ENCODE measurements around the gene NID1.

NID1 gene

DNA sequence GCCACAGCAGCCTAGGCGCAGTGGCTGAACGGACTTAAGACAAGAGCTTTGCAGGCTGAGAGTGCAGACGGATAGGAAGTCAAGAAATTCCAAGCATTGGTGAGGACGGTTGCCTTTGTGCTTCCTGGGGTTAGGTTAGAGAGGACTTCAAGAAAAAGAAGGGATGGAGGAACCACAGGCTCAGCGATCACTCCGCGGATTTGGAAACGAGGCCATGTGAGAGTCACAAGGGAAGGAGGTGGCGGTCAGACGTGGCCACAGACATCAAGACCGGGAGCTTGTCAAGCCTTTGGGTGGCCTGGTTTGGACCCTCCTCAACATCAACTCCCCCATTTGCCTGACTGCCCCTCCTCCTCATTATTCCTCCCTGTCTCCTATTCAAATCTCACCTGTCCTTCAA, 62.3 kb downstream of the NID1 start:
- DNase-seq (ENCODE audit: low read depth, low spot score), result no peak
- TF ChIP-seq FOXP2 (optimal IDR thresholded peaks at IDR 0.05; ENCODE audit: control extremely low read depth, extremely low read length, insufficient read depth) (no peak), EZH2 (IDR thresholded peaks at IDR 0.05) (no peak)
- H3K4me3 ChIP-seq, result no peak overlapping the region
- no peak overlapping the region for H3K27ac ChIP-seq
- H3K9ac ChIP-seq (ENCODE audit: insufficient read length), result no peak overlapping the region
- H3K9me3 ChIP-seq (ENCODE audit: low read depth, low read length), result no peaks in the 10 kb centered on the region
- no peaks in the 10 kb centered on the region for H3K36me3 ChIP-seq (ENCODE audit: insufficient read depth, low read length)

DNA sequence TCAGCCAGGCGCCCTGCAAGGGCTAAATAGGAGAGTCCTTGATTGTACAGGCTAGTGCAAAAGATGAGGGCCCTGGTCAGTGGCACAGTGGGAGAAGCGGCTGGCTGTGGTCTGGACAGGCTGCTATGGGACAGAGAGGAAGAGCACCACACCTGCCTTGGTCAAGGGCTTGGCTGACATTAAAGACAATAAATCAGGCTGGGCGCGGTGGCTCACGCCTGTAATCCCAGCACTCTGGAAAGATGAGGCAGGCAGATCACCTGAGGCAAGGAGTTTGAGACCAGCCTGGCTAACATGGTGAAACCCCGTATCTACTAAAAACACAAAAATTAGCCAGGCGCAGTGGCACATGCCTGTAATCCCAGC, 62.9 kb downstream of the NID1 start:
- no peak overlapping the region for H3K9ac ChIP-seq (ENCODE audit: insufficient read length)
- no peak for DNase-seq (ENCODE audit: low read depth, low spot score)
- no peaks in the 10 kb centered on the region for H3K9me3 ChIP-seq (ENCODE audit: low read depth, low read length)
- TF ChIP-seq FOXP2 (optimal IDR thresholded peaks at IDR 0.05; ENCODE audit: control extremely low read depth, extremely low read length, insufficient read depth) (no peak), POLR2AphosphoS5 (IDR thresholded peaks at IDR 0.05; ENCODE audit: borderline replicate concordance, low read depth, low read length) (no peak), EZH2 (IDR thresholded peaks at IDR 0.05) (no peak)
- H3K36me3 ChIP-seq (ENCODE audit: insufficient read depth, low read length), result no peaks in the 10 kb centered on the region
- H3K4me3 ChIP-seq, result no peak overlapping the region
- no peak overlapping the region for H3K27ac ChIP-seq

DNA sequence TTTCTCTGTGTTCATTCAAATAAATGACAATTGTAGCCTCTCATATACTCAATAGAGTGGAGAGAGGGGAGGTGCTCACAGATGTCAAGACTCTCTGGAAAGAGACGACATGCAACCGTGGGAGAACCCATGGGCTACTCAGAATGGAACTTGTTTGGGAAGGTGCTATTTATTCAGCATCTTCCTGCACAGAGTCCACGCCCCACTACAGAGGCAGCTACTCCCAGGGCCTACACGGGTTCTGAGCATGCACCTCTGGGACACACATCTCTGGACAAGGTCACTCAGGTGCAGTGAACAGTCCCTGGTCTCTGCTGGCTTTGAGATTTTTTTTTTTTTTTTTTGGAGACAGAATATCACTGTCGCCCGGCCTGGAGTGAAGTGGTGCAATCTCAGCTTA, 64.1 kb downstream of the NID1 start:
- no peak overlapping the region for H3K9ac ChIP-seq (ENCODE audit: insufficient read length)
- no peak for DNase-seq (ENCODE audit: low read depth, low spot score)
- no peak overlapping the region for H3K27ac ChIP-seq
- no peaks in the 10 kb centered on the region for H3K9me3 ChIP-seq (ENCODE audit: low read depth, low read length)
- H3K4me3 ChIP-seq, result no peak overlapping the region
- no peaks in the 10 kb centered on the region for H3K36me3 ChIP-seq (ENCODE audit: insufficient read depth, low read length)
- no peak for TF ChIP-seq POLR2AphosphoS5 (IDR thresholded peaks at IDR 0.05; ENCODE audit: borderline replicate concordance, low read depth, low read length)
- TF ChIP-seq EZH2 (IDR thresholded peaks at IDR 0.05), result no peak
- no peak for TF ChIP-seq FOXP2 (optimal IDR thresholded peaks at IDR 0.05; ENCODE audit: control extremely low read depth, extremely low read length, insufficient read depth)

DNA sequence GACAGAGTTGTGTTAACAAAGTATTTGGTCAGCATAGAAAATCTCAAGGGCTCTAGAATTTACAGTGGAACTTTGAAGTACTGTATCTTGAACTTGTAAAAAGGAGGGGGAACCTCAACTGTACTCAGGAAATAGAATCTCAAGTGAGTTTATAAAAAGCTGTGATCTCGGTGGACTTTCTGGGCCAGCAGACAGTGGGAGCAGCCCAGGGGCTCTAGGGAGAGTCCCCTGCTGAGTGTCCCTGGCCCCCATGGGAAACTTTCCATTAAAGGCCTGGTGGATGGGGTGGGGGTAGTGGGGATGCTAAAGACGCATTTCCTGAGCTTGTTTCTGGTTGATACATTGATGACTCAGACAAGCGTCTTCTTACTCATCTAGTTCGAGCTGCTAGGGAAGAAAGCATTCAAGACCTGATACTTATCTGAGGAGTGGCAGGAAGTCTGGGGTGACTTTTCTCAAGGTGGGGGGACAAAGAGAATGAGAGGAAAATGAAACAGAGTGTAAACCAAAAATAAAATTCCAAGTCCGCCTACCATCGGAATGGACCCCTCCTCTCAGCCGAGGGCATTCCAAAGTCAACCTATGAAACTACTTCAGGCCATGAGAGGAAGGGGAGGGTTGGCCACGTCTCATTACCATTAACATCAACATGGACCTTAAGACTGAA, 65.5 kb downstream of the NID1 start:
- DNase-seq (ENCODE audit: low read depth, low spot score), result no peak
- Histone ChIP-seq H3K9me3 (ENCODE audit: low read depth, low read length) (no peaks in the 10 kb centered on the region), H3K4me3 (no peak overlapping the region), H3K27ac (no peak overlapping the region), H3K36me3 (ENCODE audit: insufficient read depth, low read length) (no peaks in the 10 kb centered on the region), H3K9ac (ENCODE audit: insufficient read length) (no peak overlapping the region)
- no peak for TF ChIP-seq POLR2AphosphoS5 (IDR thresholded peaks at IDR 0.05; ENCODE audit: borderline replicate concordance, low read depth, low read length)
- no peak for TF ChIP-seq EZH2 (IDR thresholded peaks at IDR 0.05)
- TF ChIP-seq FOXP2 (optimal IDR thresholded peaks at IDR 0.05; ENCODE audit: control extremely low read depth, extremely low read length, insufficient read depth), result no peak

DNA sequence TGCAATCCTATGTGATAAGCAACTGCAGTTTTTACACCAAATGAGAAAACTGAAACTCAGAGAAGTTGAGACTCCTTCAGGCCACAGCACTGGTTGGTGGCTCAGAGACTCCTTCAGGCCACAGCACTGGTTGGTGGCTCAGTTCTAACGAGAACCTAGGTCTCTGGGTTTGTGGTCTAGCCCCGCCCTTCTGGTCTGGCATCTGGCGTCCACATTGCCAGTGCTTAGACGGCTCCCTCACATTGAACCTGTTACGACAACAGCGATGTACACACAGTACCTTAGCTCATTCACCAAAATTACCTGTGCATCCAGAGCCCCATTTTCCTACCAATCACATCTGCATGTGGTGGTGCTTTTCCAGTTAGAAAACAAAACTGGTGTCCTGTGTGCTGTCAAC, 66.1 kb downstream of the NID1 start:
- DNase-seq (ENCODE audit: low read depth, low spot score), result no peak
- no peak for TF ChIP-seq EZH2 (IDR thresholded peaks at IDR 0.05)
- no peak for TF ChIP-seq FOXP2 (optimal IDR thresholded peaks at IDR 0.05; ENCODE audit: control extremely low read depth, extremely low read length, insufficient read depth)
- no peak for TF ChIP-seq POLR2AphosphoS5 (IDR thresholded peaks at IDR 0.05; ENCODE audit: borderline replicate concordance, low read depth, low read length)
- no peaks in the 10 kb centered on the region for H3K9me3 ChIP-seq (ENCODE audit: low read depth, low read length)
- H3K4me3 ChIP-seq, result no peak overlapping the region
- no peak overlapping the region for H3K27ac ChIP-seq
- H3K9ac ChIP-seq (ENCODE audit: insufficient read length), result no peak overlapping the region
- no peaks in the 10 kb centered on the region for H3K36me3 ChIP-seq (ENCODE audit: insufficient read depth, low read length)

DNA sequence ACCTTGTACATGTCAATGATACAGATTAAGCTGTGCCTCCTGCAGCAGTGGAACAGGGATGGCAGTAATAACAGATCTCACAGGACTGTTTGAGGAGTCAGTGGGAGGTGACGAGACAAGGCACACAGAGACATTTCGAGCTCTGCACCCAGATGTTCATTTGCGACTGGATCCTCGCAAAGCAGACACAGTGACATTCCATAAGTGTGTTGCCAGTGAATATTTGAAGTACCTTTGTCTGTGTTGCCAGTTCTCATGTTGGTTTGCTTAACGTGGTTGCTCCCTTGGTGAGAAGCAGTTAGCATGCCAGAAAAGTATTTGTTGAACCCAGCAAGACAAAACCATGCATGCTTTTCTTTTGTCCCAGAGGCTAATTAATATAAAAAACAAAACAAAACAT, 67.0 kb downstream of the NID1 start:
- no peak overlapping the region for H3K27ac ChIP-seq
- TF ChIP-seq POLR2AphosphoS5 (IDR thresholded peaks at IDR 0.05; ENCODE audit: borderline replicate concordance, low read depth, low read length) (no peak), FOXP2 (optimal IDR thresholded peaks at IDR 0.05; ENCODE audit: control extremely low read depth, extremely low read length, insufficient read depth) (no peak), EZH2 (IDR thresholded peaks at IDR 0.05) (no peak)
- H3K4me3 ChIP-seq, result no peak overlapping the region
- no peaks in the 10 kb centered on the region for H3K36me3 ChIP-seq (ENCODE audit: insufficient read depth, low read length)
- DNase-seq (ENCODE audit: low read depth, low spot score), result no peak
- H3K9me3 ChIP-seq (ENCODE audit: low read depth, low read length), result no peaks in the 10 kb centered on the region
- no peak overlapping the region for H3K9ac ChIP-seq (ENCODE audit: insufficient read length)

DNA sequence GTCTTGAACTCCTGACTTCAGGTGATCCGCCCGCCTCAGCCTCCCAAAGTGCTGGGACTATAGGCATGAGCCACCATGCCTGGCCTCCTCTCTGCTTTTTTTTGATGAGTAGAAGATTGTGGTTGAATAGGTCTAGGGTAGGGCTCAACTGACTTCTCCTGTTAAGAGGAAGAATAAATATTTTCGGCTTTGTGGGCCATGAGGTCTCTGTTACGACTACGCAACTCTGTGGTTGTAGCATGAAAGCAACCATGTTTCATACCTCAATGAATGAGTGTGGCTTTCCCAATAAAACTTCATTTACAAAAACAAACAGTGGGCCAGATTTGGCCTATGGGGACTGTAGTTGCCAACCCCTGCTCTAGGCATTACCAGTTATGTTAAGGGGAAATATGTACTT, 67.8 kb downstream of the NID1 start:
- Histone ChIP-seq H3K9me3 (ENCODE audit: low read depth, low read length) (no peaks in the 10 kb centered on the region), H3K9ac (ENCODE audit: insufficient read length) (no peak overlapping the region), H3K4me3 (no peak overlapping the region), H3K27ac (no peak overlapping the region), H3K36me3 (ENCODE audit: insufficient read depth, low read length) (no peaks in the 10 kb centered on the region)
- no peak for DNase-seq (ENCODE audit: low read depth, low spot score)
- TF ChIP-seq EZH2 (IDR thresholded peaks at IDR 0.05) (no peak), POLR2AphosphoS5 (IDR thresholded peaks at IDR 0.05; ENCODE audit: borderline replicate concordance, low read depth, low read length) (no peak), FOXP2 (optimal IDR thresholded peaks at IDR 0.05; ENCODE audit: control extremely low read depth, extremely low read length, insufficient read depth) (no peak)

DNA sequence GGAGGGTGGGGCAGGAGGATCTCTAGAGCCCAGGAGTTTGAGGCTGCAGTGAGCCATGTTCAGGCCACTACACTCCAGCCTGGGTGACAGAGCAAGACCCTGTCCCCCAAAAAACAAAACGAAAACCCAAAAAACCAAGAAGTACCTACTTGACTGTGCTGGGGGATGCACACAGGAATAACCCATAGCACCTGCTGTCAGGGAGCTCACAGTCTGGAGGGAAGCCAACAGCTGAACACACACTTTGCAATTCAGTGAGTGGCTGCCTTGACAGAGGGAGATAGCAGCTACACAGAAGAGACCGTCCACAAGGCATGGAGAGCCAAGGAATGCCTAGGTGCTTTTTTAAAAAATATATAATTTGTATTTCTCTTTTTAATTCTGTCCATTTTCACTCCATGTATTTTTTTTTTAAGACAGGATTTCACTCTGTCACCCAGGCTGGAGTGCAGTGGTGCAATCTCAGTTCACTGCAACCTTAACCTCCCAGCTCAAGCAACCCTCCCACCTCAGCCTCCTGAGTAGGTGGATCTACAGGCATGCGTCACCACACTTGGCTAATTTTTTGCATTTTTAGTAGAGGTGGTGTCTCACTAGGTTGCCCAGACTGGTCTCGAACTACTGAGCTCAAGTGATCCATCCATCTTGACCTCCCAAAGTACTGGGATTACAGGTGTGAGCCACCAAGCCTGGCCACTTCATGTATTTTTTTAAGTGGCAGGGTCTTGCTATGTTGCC, 68.7 kb downstream of the NID1 start:
- H3K36me3 ChIP-seq (ENCODE audit: insufficient read depth, low read length), result no peaks in the 10 kb centered on the region
- no peaks in the 10 kb centered on the region for H3K9me3 ChIP-seq (ENCODE audit: low read depth, low read length)
- no peak for DNase-seq (ENCODE audit: low read depth, low spot score)
- no peak overlapping the region for H3K9ac ChIP-seq (ENCODE audit: insufficient read length)
- H3K27ac ChIP-seq, result no peak overlapping the region
- no peak overlapping the region for H3K4me3 ChIP-seq
- no peak for TF ChIP-seq POLR2AphosphoS5 (IDR thresholded peaks at IDR 0.05; ENCODE audit: borderline replicate concordance, low read depth, low read length)
- TF ChIP-seq FOXP2 (optimal IDR thresholded peaks at IDR 0.05; ENCODE audit: control extremely low read depth, extremely low read length, insufficient read depth), result no peak
- no peak for TF ChIP-seq EZH2 (IDR thresholded peaks at IDR 0.05)

Data from SK-N-MC (cell line).